Spleen (tissue), 7 donors: ENCODE measurements around the gene LPP.

Experiments
- POLR2A ChIP-seq, 3 donors: fragments of 450-650 bp; IDR thresholded peaks; one replicate each; pipeline ENCODE4 v1.5.1; 2017; ENCODE audit warnings: antibody characterized with exemption in 3 of 3, mild to moderate bottlenecking in 1 of 3
- TF ChIP-seq, protein P1 (sequence below), 11 experiments: fragments of 200-600 bp in 7 of 11; fragments of 450-650 bp in 4 of 11; sonication (generic) in 4 of 11; IDR thresholded peaks in 8 of 11; conservative IDR thresholded peaks in 3 of 11; 1 replicate in 7 of 11; 2 replicates in 4 of 11; pipeline versions ENCODE4 v1.4.0 to v1.8.0; 2016 to 2021; ENCODE audit warnings: antibody characterized with exemption in 11 of 11, inconsistent platforms in 4 of 11, mild to moderate bottlenecking in 1 of 11
- donor health status: DM: no; HTN: no; CAD: no; lungs with moderate emphysema.
- donor health status: DM: no; HTN: no; CAD: no.
- donor health status: DM: no; HTN: no; CAD: no.

DNA sequence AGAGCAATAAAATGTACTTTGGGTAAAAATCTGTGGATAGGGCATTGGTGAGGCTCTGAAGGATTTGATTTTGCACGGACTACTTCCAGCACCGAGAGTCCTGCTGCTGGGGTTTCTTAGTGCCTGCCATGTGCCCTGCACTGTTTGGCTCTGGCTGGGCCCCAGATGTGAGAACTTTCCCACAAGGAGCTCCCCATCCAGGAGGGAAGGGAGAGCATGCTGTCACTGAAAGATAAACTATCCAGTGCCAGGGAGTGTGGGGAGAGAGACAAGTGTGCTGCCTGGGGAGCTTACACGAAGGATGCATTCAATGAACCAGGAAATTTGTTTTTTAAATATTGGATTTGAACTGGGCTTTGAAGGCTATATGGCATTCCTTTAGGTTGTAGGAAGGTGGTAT is 30.2 kb downstream of the LPP start:
- TF ChIP-seq, protein P1, sequence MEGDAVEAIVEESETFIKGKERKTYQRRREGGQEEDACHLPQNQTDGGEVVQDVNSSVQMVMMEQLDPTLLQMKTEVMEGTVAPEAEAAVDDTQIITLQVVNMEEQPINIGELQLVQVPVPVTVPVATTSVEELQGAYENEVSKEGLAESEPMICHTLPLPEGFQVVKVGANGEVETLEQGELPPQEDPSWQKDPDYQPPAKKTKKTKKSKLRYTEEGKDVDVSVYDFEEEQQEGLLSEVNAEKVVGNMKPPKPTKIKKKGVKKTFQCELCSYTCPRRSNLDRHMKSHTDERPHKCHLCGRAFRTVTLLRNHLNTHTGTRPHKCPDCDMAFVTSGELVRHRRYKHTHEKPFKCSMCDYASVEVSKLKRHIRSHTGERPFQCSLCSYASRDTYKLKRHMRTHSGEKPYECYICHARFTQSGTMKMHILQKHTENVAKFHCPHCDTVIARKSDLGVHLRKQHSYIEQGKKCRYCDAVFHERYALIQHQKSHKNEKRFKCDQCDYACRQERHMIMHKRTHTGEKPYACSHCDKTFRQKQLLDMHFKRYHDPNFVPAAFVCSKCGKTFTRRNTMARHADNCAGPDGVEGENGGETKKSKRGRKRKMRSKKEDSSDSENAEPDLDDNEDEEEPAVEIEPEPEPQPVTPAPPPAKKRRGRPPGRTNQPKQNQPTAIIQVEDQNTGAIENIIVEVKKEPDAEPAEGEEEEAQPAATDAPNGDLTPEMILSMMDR (IDR thresholded peaks at IDR 0.05 in 8 of 11, conservative IDR thresholded peaks at IDR 0.05 in 3 of 11) = no peak
- no peak for TF ChIP-seq POLR2A (IDR thresholded peaks at IDR 0.05)
